Sigmoid colon (tissue), 7 donors: ENCODE measurements around the gene SEMA5B. TPM values are rescaled to one million over a fixed set of nuclear protein-coding genes. Genes with fewer than 3 reads are reported as not detected.
A peak's percentile ranks its signal among the peaks of the same experiment; 100 is the strongest.

Experiments used
- DNase-seq: peaks from one replicate; pipeline ENCODE4 v3.0.0-alpha.2; 2019
- H3K27ac ChIP-seq, 4 donors: fragments of 200-600 bp; sonication (generic); one replicate each; pipeline ENCODE4 v1.5.1; 2016 to 2019; ENCODE audit warnings: mild to moderate bottlenecking in 1 of 4
- H3K27me3 ChIP-seq, 3 donors: fragments of 200-600 bp; sonication (generic); one replicate each; pipeline ENCODE4 v1.5.1; 2019; ENCODE audit warnings: mild to moderate bottlenecking in 1 of 3
- H3K36me3 ChIP-seq, 4 donors: fragments of 200-600 bp; sonication (generic); one replicate each; pipeline ENCODE4 v1.5.1; 2016 to 2019
- H3K4me1 ChIP-seq, 4 donors: fragments of 200-600 bp; sonication (generic); one replicate each; pipeline ENCODE4 v1.5.1; 2017 to 2019
- H3K4me3 ChIP-seq, 4 donors: fragments of 200-600 bp; sonication (generic); one replicate each; pipeline ENCODE4 v1.5.1; 2017 to 2019; ENCODE audit warnings: mild to moderate bottlenecking in 2 of 4, moderate library complexity in 1 of 4
- H3K9me3 ChIP-seq, 4 donors: fragments of 200-600 bp in 3 of 4; sonication (generic) in 3 of 4; one replicate each; pipeline versions ENCODE4 v1.5.1 to v1.6.1; 2013 to 2019
- CTCF ChIP-seq, 4 experiments: fragments of 450-650 bp in 3 of 4; fragments of 200-600 bp in 1 of 4; IDR thresholded peaks; one replicate each; pipeline ENCODE4 v1.5.1; 2016 to 2019; ENCODE audit warnings: antibody characterized with exemption in 4 of 4, mild to moderate bottlenecking in 3 of 4, moderate library complexity in 2 of 4
- EP300 ChIP-seq, 4 donors: sonication (generic); formaldehyde crosslinking; IDR thresholded peaks; one replicate each; pipeline ENCODE4 v1.6.1; 2017; ENCODE audit warnings: antibody characterized with exemption in 4 of 4
- POLR2A ChIP-seq, 2 donors: fragments of 450-650 bp; IDR thresholded peaks; one replicate each; pipeline ENCODE4 v1.6.1; 2016; ENCODE audit warnings: antibody characterized with exemption in 2 of 2, mild to moderate bottlenecking in 2 of 2, moderate library complexity in 2 of 2
- POLR2AphosphoS5 ChIP-seq, 4 donors: sonication (generic); formaldehyde crosslinking; IDR thresholded peaks; one replicate each; pipeline ENCODE4 v1.6.1; 2017; ENCODE audit warnings: antibody characterized with exemption in 4 of 4
- WGBS, 2 donors: extraction: QIAGEN DNeasy Blood & Tissue Kit; methylation state at CpG; one replicate each; pipeline ENCODE4 v1.1.7; 2013; 5-methylcytosine and 5-hydroxymethylcytosine counted together
- intact Hi-C: fragments of 100-400 bp; cut with DNase I; formaldehyde crosslinking; loops from one replicate; pipeline ENCODE4 v1.15.1; 2023
- polyA plus RNA-seq, 3 donors: library from polyadenylated mRNA; stranded (reverse); fragments of 200-250 nt; gene quantifications; one replicate each; pipeline ENCODE4 v1.2.3, GENCODE V29; 2013
- total RNA-seq, 4 donors: library from RNA; depleted of rRNA; stranded (reverse); fragments of >200 nt; gene quantifications; one replicate each; pipeline ENCODE4 v1.1.0, GENCODE V29; 2016
- donor health status: healthy with polysubstance abuse.
- donor health status: Bipolar disorder and iron deficiency.
- donor health status: healthy.

The SEMA5B gene
- total and polyA plus RNA-seq, 7 donors = 0.36 to 0.69 (median 0.55) TPM; not detected in 2

GRCh38 chr3:122996038-122996580 lies 31.5 kb downstream of the SEMA5B start:
- Histone ChIP-seq H3K27ac (no peak overlapping the region), H3K9me3 (no peaks in the 10 kb centered on the region), H3K36me3 (no peaks in the 10 kb centered on the region), H3K4me3 (no peak overlapping the region), H3K4me1 (peaks cover 0 to 5% (median 5%) of the 10 kb centered on the region in 4 donors), H3K27me3 (no peaks in the 10 kb centered on the region)
- TF ChIP-seq POLR2AphosphoS5 (IDR thresholded peaks at IDR 0.05) = no peak
- no peak for TF ChIP-seq POLR2A (IDR thresholded peaks at IDR 0.05)
- TF ChIP-seq CTCF (IDR thresholded peaks at IDR 0.05) = no peak
- no peak for TF ChIP-seq EP300 (IDR thresholded peaks at IDR 0.05)
- no peak for DNase-seq
- WGBS, 2 donors = 77 to 78% methylated on average over 14 of the region's 14 CpGs
- intact Hi-C loops = no loop called here

- H3K36me3 ChIP-seq = no peaks in the 10 kb centered on the region
- TF ChIP-seq EP300 (IDR thresholded peaks at IDR 0.05) = no peak
- TF ChIP-seq CTCF (IDR thresholded peaks at IDR 0.05) = no peak
- no peak for TF ChIP-seq POLR2A (IDR thresholded peaks at IDR 0.05)
- TF ChIP-seq POLR2AphosphoS5 (IDR thresholded peaks at IDR 0.05) = no peak
- intact Hi-C loops = no loop called here
- peaks cover 0 to 5% (median 5%) of the 10 kb centered on the region in 4 donors for H3K4me1 ChIP-seq
- H3K27me3 ChIP-seq = no peaks in the 10 kb centered on the region
- H3K9me3 ChIP-seq = no peaks in the 10 kb centered on the region
- no peak overlapping the region for H3K4me3 ChIP-seq
- no peak for DNase-seq
- H3K27ac ChIP-seq = no peak overlapping the region
- WGBS, 2 donors = 78 to 84% methylated on average over 3 of the region's 3 CpGs
Measured at GRCh38 chr3:122994954-122995353, 32.6 kb downstream of the SEMA5B start.

GRCh38 chr3:122993124-122993978 lies 34.2 kb downstream of the SEMA5B start:
- Histone ChIP-seq H3K36me3 (no peaks in the 10 kb centered on the region), H3K27ac (no peak overlapping the region), H3K4me3 (no peak overlapping the region), H3K27me3 (no peaks in the 10 kb centered on the region), H3K9me3 (no peaks in the 10 kb centered on the region), H3K4me1 (peaks cover 0 to 5% (median 5%) of the 10 kb centered on the region in 4 donors)
- no peak for TF ChIP-seq CTCF (IDR thresholded peaks at IDR 0.05)
- TF ChIP-seq POLR2A (IDR thresholded peaks at IDR 0.05) = no peak
- TF ChIP-seq POLR2AphosphoS5 (IDR thresholded peaks at IDR 0.05) = peak in 1 of 4 donors; percentile 12
- no peak for TF ChIP-seq EP300 (IDR thresholded peaks at IDR 0.05)
- peak; percentile 79 for DNase-seq
- intact Hi-C loops = no loop called here
- 46 to 57% methylated on average over 18 of the region's 18 CpGs for WGBS, 2 donors

GRCh38 chr3:122992676-122993075 lies 34.9 kb downstream of the SEMA5B start:
- Histone ChIP-seq H3K4me1 (peaks cover 0 to 5% (median 5%) of the 10 kb centered on the region in 4 donors), H3K27me3 (peaks cover 0 to 3% (median 0%) of the 10 kb centered on the region in 3 donors), H3K4me3 (no peak overlapping the region), H3K36me3 (no peaks in the 10 kb centered on the region), H3K27ac (no peak overlapping the region), H3K9me3 (no peaks in the 10 kb centered on the region)
- no peak for DNase-seq
- no peak for TF ChIP-seq POLR2A (IDR thresholded peaks at IDR 0.05)
- no peak for TF ChIP-seq POLR2AphosphoS5 (IDR thresholded peaks at IDR 0.05)
- no peak for TF ChIP-seq CTCF (IDR thresholded peaks at IDR 0.05)
- no peak for TF ChIP-seq EP300 (IDR thresholded peaks at IDR 0.05)
- 73 to 78% methylated on average over 9 of the region's 9 CpGs for WGBS, 2 donors
- intact Hi-C loops = no loop called here
